OCI-M2 (cell line): ENCODE data around the gene GAL3ST2.
"Not testable (repeated sequence)": the region's sequence is repeated elsewhere in the genome, so short reads cannot be mapped to it uniquely, and the experiment has no call there.

Experiments used
- DNase-seq: peaks from one replicate; lab custom pipeline; 2025; ENCODE audit not compliant: unreplicated experiment; lab: John Stamatoyannopoulos, UW

Gene GAL3ST2

GRCh38 chr2:241818229-241818942 lies 41.8 kb downstream of the GAL3ST2 start:
- no peak for DNase-seq

GRCh38 chr2:241818943-241819270 lies 42.3 kb downstream of the GAL3ST2 start:
- no peak for DNase-seq

GRCh38 chr2:241819947-241820624 lies 43.5 kb downstream of the GAL3ST2 start:
- not testable (repeated sequence) for DNase-seq

- no peak for DNase-seq
Measured at GRCh38 chr2:241820625-241821384, 44.2 kb downstream of the GAL3ST2 start.

- no peak for DNase-seq
Measured at GRCh38 chr2:241821460-241822263, 45.0 kb downstream of the GAL3ST2 start.

DNA sequence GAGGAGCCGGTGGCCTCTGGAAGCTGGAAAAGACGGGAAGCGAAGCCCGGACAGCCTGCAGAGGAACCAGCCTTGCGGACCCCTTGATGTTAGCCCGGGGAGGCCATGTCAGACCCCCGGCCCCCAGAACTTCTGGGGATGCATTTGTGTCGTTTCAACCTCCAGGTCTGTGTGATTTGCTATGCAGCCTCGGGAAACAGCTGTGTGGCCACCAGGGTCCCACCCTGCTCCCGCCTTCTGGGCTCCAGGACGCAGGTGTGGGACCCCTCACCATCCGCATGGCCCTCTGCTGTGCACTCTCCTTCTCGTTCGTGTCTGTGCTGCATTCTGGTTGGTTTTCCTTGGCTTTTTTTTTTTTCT lies 45.6 kb downstream of the GAL3ST2 start:
- no peak for DNase-seq

GRCh38 chr2:241823531-241824437 lies 47.2 kb downstream of the GAL3ST2 start:
- DNase-seq, result not testable (repeated sequence)

DNA sequence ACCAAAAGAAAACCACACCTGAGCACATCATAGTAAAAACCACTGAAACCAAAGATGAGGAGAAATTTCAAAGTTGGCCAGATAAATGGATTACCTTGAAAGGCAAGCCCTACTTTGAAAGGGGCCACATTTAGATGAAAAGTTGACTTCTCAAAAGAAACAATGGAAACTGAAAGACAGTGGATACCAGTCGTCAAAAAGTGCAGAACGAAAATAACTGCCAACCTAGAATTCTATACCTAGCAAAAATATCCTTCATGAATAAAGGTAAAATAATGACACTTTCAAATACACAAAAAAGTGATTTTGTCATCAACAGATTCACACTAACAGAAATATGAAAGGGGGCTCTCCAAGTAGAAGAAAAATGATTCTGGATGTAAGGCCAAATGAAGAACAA lies 50.8 kb downstream of the GAL3ST2 start:
- DNase-seq, result no peak

DNA sequence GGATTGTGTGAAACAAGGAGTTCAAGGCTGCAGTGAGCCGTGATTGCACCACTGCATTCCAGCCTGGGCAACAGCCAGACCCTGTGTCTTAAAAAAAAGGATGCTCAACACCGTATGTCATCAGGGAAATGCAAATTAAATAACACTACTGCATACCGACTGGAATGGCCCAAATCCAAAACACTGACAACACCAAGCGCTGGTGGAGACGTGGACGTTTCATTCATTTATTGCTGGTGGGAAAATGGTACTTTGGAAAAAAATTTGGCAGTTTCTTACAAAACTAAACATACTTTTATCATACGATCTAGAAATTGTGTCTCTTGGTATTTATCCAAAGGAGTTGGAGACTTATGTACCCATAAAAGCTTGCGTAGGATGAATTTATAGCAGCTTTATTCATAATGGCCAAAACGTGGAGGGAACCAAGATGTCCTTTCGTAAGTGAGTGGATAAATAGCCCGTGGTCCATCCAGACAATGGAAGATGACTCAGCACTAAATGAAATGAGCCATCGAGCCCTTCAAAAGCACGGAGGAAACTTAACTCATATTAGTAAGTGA lies 56.6 kb downstream of the GAL3ST2 start:
- DNase-seq, result no peak

DNA sequence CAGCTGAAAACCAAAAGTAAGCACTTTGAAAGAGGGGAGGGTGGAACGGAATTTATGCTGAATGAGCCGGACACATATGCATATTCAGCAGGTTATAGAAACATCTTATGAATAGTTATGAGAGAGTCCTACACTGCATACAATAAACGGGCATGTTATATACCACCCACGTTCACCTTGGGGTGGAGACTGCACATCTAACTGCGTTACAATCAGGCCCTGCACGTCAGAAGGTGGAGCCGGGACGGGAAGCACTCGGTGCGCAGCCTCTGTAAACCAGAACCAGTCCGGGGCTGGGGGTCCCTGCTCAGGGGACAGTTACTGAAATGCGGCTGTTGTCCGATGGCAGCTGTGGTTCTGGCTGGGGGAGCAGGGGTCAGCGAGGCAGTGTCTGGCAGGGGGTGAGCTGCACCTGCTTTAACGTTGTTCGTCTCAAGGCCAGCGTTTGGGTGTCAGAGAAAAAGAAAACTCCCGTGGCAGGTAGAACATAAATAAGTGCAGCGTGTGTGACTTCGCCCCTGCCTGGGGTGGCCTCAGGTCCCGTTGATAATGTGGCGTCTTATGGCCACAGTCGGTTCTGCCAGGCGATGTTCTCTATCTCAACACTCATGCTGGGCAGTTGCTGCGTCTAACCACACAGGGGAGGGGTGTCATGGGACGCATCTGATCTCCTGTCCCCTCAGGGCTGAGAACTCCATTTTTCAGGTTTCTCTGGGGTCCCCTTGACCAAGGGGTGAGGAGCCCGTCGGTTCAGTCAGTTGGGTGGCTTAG lies 57.3 kb downstream of the GAL3ST2 start:
- DNase-seq, result not testable (repeated sequence)

DNA sequence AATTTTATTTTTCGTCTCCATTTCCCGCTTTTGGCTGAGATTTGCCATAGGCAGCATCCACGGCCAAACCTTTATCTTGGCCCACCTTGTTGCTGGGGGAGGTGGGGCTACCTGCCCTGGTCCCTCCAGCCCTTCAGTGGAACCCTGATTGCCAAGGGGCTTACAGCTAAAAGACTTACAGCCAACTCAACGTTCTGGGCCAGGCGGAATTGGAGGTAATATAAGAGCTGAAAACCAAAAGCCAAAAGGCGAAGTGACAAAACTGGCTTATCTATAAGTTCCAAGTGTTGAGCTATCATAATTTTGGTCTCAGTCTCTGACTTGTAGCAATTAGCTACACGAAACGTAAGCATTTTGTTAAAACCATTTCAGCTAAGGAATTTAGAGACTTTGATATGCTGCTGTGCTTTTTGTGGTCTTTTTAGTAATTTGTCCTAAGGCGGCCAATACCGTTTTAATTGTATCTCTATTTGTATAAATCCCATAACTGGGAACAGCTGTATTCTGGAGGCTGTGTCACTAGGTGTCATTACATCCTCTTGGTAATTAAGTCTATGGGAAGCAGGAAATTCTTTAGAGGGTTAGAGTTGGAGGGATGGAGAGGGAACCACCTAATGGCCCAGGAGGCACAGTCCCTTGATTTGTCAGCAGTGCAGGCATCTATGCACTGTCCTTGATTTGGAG lies 58.0 kb downstream of the GAL3ST2 start:
- DNase-seq, result no peak

DNA sequence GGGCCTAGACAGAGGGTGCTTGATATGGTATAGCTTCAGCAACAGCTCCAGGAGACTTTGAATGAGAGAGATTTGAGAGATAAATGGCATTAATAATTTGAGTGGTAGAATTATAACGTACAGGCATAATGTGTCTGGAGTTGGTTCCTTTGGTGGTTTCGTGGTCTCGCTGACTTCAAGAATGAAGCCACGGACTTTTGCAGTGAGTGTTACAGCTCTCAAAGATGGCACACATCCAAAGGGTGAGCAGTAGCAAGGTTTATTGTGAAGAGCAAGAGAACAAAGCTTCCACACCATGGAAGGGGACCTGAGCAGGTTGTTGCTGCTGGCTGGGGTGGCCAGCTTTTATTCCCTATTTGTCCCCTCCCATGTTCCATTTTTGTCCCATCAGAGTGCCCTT lies 59.0 kb downstream of the GAL3ST2 start:
- no peak for DNase-seq

- no peak for DNase-seq
Measured at GRCh38 chr2:241836292-241836691, 59.7 kb downstream of the GAL3ST2 start.

DNA sequence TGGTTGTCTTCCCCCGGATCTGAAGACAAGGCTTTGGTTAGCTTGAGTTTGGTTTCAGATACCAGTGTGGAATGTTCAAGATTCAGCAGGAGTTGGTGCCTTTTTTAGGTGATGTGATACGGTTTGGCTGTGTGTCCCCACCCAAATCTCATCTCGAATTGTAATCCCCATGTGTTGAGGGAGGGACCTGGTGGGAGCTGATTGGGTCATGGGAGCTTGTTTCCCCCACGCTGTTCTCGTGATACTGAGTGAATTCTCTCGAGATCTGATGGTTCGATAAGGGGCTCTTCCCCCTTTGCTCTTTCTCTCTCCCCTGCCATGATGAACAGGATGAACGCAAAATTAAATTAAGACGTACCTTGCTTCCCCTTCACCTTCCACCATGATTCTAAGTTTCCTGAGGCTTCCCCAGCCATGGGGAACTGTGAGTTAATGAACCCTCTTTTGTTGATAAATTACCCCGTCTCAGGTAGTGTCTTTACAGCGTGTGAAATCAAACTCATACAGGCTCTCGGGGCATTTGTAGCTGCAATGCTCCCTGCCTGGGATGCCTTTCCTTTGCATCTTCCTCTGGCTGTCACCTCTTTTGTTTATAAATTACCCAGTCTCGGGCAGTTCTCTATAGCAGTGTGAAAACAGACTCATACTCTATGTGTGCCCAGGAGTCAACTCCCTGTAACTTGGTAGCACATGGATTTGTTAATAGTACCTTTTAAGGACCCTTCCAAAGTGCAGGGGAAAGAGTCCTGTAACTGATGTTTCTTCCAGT lies 60.8 kb downstream of the GAL3ST2 start:
- DNase-seq, result no peak

DNA sequence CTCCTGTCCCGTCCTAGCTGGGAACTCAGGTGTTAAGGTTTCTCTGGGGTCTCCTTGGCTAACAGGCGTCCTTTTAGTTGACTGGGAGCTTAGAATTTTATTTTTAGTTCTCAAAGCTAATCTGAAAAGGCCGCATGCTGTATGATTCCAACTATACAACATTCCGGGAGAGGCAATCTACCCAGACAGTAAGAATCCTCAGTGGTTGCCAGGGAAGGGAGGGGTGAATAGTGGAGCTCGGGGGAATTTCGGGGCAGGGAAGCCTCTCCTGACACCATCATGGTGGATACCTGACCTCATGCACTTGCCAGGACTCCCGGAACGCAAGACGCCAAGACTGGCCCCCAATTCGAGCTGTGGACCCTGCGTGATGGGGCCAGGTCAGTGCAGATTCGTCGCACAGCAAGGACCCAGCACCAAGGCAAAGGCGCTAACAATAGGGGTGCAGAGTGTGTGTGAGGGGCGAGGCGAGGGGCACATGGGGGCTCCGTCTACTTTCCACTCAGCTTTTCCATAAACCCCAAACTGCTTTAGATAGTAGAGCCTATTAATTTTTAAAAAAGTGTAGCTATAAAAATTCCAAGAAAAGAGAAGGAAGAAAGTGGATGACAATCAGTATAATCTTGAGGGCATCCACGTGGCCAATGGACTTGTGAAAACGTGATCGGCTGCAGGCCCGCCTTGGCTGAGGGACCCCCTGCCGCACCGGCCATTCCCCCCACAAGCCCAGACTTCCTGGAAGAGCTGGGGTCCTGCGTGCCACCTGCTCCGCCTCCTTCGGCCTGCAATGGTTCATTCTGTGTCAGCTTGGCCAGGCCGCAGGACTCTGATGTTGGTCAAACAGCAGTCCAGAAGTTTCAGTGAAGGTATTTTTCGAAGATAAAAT lies 64.8 kb downstream of the GAL3ST2 start:
- DNase-seq, result no peak

DNA sequence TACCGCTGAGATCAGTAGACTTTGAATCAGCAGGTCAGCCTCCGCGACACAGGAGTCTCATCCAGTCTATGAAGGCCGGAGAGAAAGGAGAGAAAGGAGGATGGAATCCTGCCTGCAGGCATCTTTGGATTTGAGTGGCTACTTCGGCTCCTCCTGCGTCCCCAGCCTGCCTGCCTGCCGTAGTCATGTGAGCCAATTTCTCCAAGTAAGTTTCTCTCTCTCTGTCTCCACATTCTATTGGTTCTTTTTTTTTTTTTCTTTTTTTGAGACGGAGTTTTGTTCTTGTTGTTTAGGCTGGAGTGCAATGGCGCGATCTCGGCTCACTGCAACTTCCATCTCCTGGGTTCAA lies 65.4 kb downstream of the GAL3ST2 start:
- DNase-seq, result no peak

GRCh38 chr2:241842620-241843211 lies 66.1 kb downstream of the GAL3ST2 start:
- no peak for DNase-seq
